GM21515 (cell line): Measurements from ENCODE around the gene PANK4.

Experiments
- ATAC-seq: cut with Tn5 transposase; IDR thresholded peaks from one replicate; pipeline ENCODE4 v1.9.1; 2021; ENCODE audit not compliant: unreplicated experiment

The PANK4 gene

GRCh38 chr1:2480236-2480985 lies 46.0 kb downstream of the PANK4 start:
- ATAC-seq = no peak

DNA sequence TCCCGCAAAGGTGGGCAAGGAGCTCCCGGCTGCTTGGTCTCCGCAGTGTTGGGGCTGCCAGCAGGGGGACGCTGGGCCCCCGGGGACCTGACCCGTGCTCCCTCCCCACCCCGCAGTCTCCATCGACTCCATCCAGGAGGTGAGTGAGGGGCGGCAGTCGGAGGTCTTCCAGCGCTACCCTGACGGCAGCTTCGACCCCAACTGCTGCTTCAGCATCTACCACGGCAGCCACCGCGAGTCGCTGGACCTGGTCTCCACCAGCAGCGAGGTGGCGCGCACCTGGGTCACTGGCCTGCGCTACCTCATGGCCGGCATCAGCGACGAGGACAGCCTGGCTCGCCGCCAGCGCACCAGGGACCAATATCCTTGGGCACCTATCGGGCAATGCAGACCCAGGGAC lies 46.8 kb downstream of the PANK4 start:
- ATAC-seq = no peak

DNA sequence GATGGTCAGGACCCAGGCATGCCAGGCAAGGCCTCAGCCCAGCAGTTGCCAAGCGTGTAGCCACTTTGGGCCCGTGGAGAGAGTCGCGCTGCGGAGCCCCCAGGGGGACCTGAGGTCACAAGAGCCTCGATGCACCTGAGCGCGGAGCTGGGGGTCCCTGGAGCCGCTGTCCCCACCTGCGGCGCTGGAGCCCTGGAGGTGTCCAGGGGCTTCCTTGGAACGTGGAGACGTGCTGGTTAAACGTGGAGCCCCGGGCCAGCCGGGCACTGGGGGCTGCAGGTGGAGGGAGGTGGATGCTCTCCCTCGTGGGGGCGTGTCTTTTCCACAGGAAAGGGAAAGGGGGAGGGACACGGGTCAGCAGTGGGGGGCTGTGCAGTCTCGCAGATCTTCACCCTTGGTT lies 47.2 kb downstream of the PANK4 start:
- no peak for ATAC-seq

DNA sequence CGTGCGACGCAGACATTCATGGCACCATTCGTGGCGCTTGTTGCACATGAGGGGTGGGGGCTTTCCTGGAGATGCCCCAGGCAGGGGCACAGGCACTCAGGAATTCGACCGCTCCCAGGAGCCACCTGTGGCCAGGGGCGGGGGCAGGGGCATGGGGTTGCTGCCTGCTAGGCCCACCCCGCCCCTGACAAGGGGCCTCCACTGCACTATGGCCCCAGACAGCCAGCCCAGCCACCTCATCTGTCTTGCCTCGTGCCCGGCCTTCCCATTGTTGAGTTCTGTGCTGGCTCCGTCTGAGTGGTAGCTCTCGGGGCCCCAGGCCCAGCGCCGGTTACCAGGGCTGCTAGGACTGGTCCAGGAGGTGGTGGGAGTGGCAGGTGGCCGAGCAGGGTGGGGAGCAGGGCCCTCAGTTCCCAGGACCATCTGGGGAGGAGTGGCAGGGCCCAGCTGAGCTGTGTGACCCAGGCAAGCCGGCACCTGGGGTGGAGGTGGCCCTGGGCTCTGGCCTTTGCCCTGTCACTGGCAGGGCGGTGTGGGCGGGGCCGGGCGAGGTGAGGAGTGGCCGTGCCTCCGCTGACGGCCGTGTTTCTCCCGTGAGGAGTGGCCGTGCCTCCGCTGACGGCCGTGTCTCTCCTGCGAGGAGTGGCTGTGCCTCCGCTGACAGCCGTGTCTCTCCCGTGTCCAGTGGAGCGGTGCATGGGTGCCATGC lies 48.5 kb downstream of the PANK4 start:
- ATAC-seq = no peak

DNA sequence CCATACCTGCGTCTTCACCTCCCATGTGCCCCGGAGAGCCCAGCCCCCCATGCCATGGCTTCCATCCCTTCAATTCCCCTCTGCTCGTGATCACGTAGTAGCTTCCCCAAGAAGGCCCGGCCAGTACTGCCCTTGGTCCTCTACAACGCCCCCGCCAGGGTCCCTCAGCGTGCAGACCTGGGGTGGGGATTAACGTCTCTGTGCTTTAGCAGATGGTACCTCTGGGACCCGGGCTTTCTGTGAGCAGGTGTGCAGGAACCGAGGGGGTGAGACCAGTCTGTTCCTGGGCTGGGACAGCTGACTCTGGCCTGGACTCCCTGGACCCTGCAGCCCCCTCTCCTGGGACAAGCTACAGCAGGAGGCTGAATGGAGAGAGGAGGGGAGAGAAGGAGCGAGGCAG lies 49.1 kb downstream of the PANK4 start:
- no peak for ATAC-seq

DNA sequence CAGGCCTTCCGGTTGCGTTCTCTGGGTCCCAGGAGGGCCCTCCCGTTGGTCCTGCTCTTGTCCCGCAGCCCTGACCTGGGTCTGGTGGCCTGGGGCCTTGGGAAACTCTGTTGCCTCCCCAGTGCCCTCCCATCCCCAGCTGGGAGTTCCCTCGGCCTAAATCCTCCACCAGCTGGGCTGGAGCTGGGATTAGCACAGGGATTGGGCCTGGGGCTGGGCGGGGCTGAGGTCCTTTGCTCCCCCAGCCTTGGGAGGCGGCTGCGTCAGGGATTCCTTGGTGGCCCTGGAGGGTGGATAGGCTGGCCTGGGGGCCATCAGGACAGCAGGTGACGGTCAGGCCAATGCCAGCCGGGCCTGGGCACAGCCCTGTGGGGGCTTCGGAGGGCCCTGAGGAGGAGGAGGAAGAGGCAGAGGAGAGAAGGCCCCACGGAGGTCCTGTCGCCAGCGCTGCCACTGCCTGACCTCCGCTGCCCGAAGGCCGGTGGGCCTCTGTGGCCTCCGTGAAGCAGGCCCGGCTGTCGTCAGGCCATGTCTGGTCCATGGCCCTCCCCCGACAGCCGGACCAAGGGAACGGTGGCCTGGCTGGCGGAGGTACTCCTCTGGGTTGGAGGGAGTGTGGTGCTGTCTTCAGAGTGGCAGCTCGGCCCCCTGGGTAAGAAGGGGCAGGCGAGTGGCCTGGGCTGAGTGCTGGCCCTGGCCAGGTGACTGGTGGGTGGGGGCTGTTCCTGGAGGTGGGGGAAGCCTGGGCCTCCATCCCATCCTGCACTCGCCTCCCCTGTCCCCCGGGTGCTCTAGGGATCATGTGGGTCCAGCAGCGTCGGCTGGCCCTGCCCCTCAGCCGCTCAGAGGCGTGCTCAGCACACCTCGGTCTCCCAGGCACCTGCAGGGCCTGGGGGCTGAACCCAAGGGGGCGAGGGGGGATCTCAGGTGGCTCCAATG lies 50.1 kb downstream of the PANK4 start, which contains the start of gene PLCH2:
TSS of gene PLCH2 (plus strand) at position 229 of the 939 bp plus-strand sequence. CDS start at position 529, 300 bp downstream.
- ATAC-seq = no peak

DNA sequence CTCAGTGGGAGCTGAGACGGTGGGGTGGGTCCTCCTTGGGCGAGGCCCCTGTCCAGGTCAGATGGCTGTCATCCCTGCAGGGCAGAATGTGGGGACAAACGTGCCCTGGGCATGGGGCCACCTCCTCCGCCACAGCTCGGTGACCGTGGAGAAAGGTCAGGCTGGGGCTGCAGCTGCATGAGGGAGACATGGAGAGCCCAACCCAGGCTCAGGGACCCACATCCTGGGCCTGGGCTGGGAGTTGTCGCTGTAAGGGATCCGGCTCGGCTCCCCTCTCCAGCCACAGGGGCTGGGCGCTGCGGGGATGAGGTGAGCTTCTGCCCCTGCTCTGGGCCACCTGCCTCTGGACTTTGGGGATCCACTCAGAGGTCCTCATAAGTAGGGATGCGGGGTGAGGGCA lies 50.8 kb downstream of the PANK4 start:
- no peak for ATAC-seq

GRCh38 chr1:2474933-2475371 lies 51.4 kb downstream of the PANK4 start:
- no peak for ATAC-seq

GRCh38 chr1:2474104-2474844 lies 52.1 kb downstream of the PANK4 start:
- ATAC-seq = no peak

DNA sequence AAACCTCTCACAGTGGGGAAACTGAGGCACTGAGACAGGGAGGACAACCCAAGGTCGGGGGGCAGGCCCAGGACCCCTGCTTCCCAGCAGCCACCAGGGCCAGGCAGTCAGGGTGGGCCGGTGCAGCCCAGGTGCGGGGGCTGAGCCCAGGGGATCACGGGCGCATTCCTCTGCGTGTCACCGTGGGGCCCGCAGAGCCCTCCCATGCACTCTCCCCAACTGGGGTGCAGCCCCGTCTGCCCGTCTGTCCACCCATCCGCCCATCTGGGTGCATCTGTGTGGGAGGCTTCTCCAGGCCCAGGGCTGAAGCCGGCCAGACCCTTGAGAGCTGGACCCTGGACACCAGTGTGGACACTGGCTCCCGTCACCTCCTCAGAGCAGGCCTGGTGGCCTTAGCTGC lies 53.2 kb downstream of the PANK4 start:
- no peak for ATAC-seq

DNA sequence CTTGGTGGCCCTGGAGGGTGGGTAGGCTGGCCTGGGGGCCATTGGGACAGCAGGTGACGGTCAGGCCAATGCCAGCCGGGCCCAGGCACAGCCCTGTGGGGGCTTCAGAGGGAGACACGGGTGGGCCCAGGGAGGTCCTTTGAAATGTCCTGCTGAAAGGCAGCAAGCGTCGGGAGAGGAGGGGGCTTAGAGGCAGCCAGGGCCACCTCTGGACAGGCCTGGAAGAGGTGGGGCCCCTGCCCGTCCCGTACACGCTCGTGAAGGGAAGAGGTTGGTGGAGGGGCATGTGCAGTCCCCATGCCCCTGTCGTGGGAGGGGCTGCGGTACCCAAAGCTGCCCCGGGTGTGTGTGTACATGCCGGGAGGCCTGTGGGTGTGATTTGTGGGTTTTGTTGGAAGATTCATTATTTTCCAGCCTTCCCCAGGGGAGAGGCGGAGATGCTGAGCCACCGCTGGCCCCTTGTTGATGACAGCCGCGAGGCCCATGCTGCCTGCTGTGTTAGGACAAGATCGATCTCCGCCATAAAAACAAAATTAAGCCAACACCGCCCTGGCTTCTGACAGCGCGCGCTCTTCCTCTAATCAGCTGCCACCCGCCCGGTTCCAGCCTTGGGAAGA lies 53.7 kb downstream of the PANK4 start:
- no peak for ATAC-seq

DNA sequence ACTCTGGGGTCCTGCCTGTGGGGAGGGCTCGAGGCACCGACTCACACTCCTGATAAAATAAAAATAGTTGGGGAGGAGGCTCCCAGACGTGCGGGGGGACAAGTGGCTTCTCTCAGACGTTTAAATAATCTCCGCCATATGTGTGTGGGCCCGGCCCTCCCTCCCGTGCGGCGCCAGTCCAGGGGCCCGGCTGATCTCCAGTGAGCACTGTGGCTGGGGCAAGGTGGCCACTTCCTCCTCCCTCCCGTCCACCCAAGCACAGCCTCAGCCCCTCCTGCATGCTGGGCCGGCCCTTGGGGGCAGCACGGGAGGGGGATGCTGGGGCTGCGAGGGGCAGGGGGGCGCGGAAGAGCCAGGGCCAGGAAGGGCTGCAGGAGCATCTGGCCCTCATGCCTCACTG lies 54.3 kb downstream of the PANK4 start:
- no peak for ATAC-seq

DNA sequence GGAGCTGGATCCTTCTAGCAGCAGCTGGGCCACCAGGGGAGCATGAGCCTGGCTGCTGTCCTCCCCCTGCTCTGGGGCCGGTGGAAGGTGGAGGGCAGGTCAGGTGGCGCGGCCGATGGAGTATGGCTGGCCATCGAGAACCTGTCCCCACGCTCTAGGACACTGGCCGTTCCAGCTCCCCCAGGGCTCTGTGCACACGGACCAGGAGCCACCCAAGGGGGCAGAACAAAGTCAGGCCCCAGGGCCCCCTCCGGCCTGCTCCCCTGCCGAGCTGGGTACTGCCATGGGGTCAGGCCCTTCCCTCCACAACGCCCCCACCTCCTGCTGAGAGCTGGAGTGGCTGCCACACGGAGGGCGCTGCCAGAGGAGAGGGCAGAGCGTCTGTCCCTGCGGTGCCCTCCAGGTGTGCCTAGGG lies 54.8 kb downstream of the PANK4 start:
- no peak for ATAC-seq

DNA sequence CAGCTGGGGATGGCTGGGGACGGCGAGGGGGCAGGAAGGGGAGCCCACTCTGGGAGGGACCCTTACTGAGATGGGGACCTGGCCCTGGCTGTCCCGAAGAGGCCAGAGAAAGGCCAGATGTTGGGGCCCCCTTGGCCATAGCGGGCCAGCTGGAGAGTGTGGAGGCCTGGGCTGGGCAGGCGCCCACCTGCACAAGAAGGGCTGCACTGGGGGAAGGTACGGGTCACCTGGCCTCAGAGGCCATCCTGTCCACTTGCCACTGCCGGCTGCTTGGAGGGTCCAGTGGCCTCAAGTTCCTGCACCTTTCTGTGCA lies 55.3 kb downstream of the PANK4 start:
- no peak for ATAC-seq

DNA sequence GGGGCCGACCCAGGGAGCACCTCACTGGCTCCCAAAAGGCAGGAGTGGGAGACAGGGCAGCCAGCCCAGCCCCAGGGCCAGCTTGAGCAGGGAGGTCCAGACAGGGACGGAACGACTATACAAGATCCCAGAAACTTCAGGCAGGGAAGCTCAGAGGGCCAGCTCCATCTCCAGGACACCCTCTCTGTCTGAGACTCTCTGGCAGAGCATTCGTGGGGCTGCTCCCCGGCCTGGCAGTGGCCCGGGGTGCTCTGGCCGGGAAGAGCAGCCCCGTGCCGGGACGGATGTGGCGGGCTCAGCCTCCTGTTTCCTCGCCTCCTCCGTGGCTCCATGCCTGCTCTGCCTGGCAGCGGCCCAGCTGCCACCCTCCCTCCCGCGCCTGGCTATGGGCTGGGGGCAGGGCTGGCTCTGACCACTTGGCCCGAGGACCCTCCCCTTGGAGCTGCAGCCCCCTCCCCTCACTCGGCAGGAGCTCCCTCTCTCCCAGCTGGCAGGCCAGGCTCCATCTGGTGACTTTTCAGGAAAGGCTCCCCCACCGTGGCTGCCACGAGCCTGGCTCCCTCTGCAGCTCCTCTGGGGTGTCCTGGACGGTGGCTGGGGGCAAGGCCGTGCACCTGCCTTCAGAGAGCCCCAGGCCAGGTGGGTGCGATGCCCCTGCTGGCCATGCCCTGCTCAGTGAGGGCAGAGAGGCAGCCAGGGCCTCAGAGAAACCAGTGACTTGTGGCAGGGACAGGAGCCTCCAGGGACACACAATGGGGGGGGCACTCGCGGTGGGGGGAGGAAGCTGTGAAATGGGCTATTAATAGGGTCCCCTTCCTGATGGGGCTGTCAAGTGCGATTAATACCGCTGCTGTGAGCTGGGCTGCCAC lies 55.9 kb downstream of the PANK4 start:
- no peak for ATAC-seq

- no peak for ATAC-seq
Measured at GRCh38 chr1:2469103-2469940, 57.1 kb downstream of the PANK4 start.

DNA sequence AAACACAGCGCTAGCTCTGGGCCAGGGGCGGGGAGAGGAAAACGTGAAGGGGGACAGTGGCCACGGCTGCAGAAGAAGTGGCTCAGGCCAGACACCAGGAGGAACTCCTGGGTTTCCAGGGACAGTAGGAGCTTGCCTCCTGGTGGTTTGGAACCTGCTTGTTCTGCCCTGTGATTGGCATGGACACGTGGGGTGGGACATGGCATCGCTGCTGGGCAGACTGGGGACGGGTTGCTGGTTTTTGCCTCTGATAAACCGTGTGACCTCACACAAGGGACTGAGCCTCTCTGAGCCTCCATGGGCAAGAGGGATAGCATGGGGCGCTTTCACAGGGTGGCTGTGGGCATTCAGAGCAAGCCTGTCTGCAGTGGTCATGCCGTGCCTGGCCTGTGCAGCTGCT lies 57.9 kb downstream of the PANK4 start:
- no peak for ATAC-seq

GRCh38 chr1:2468041-2468472 lies 58.3 kb downstream of the PANK4 start:
- ATAC-seq = no peak
